OCI-LY7 (cell line): ENCODE results near the gene PHF12.

Experiments
- CTCF ChIP-seq: fragments of 200-600 bp; sonication (generic); conservative IDR thresholded peaks from 2 replicates; pipeline ENCODE4 v1.5.1; 2014; ENCODE audit warnings: mild to moderate bottlenecking, antibody characterized with exemption, low read length, moderate library complexity, mixed read lengths
- EZH2phosphoT487 ChIP-seq: fragments of 200-600 bp; sonication (generic); IDR thresholded peaks from 2 replicates; pipeline ENCODE4 v1.6.1; 2018; ENCODE audit warnings: low read depth, borderline replicate concordance, mild to moderate bottlenecking, mixed run types, antibody characterized with exemption, low read length, moderate library complexity, mixed read lengths

GRCh38 chr17:28956861-28957260, 5.5 kb upstream of the PHF12 start:
- no peak for TF ChIP-seq CTCF
- TF ChIP-seq EZH2phosphoT487, result no peak
